ENCODE results near the gene APBB2.

DNA sequence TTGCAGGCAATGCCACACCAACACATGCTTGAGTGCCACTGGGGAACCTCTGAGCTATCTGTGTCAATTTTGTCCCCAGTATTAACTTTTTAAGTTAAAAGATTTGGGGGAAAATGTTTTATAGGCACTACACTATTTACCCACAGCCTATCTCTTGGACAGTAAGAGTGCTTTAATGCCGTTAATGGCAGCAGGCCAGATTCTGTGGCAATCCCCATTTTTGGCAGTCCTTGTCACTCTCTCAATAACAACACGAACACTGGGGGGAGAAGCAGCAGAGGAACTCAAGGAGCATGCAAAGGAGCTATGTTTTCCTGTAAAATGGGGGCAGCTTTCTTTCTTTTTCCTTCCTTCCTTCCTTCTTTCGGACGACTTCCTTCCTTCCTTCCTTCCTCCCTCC is 296.0 kb downstream of the APBB2 start:
- TF ChIP-seq, protein P1, sequence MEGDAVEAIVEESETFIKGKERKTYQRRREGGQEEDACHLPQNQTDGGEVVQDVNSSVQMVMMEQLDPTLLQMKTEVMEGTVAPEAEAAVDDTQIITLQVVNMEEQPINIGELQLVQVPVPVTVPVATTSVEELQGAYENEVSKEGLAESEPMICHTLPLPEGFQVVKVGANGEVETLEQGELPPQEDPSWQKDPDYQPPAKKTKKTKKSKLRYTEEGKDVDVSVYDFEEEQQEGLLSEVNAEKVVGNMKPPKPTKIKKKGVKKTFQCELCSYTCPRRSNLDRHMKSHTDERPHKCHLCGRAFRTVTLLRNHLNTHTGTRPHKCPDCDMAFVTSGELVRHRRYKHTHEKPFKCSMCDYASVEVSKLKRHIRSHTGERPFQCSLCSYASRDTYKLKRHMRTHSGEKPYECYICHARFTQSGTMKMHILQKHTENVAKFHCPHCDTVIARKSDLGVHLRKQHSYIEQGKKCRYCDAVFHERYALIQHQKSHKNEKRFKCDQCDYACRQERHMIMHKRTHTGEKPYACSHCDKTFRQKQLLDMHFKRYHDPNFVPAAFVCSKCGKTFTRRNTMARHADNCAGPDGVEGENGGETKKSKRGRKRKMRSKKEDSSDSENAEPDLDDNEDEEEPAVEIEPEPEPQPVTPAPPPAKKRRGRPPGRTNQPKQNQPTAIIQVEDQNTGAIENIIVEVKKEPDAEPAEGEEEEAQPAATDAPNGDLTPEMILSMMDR (conservative IDR thresholded peaks at IDR 0.05; ENCODE audit: low read depth, low read length), result no peak
- TF ChIP-seq MAZ (IDR thresholded peaks at IDR 0.05; ENCODE audit: borderline replicate concordance, low read depth, low read length) (no peak), POLR2A (IDR thresholded peaks at IDR 0.05; ENCODE audit: low read depth, low read length) (no peak), RAD21 (IDR thresholded peaks at IDR 0.05; ENCODE audit: low read length) (no peak), CHD1 (IDR thresholded peaks at IDR 0.05; ENCODE audit: low read depth, low read length) (no peak), SMC3 (IDR thresholded peaks at IDR 0.05; ENCODE audit: low read depth, low read length) (no peak), NFE2L2 (IDR thresholded peaks at IDR 0.05; ENCODE audit: low read depth, low read length) (no peak), CEBPB (IDR thresholded peaks at IDR 0.05; ENCODE audit: low read depth, low read length) (peak; percentile 93), RFX5 (IDR thresholded peaks at IDR 0.05; ENCODE audit: low read depth, low read length) (no peak), MAFK (IDR thresholded peaks at IDR 0.05; ENCODE audit: low read depth, low read length) (no peak), RCOR1 (IDR thresholded peaks at IDR 0.05; ENCODE audit: insufficient replicate concordance, low read length) (no peak)
- TF ChIP-seq, protein P2, sequence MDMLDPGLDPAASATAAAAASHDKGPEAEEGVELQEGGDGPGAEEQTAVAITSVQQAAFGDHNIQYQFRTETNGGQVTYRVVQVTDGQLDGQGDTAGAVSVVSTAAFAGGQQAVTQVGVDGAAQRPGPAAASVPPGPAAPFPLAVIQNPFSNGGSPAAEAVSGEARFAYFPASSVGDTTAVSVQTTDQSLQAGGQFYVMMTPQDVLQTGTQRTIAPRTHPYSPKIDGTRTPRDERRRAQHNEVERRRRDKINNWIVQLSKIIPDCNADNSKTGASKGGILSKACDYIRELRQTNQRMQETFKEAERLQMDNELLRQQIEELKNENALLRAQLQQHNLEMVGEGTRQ (IDR thresholded peaks at IDR 0.05; ENCODE audit: low read depth, low read length), result no peak

Data from IMR-90 (cell line).